Neural progenitor cell (in vitro differentiated cells): Measurements from ENCODE around the gene FADS1.

Experiments used
- CTCF ChIP-seq: fragments of 200-600 bp; sonication (generic); IDR thresholded peaks from 2 replicates; pipeline ENCODE4 v1.5.1; 2017; ENCODE audit warnings: antibody characterized with exemption, mild to moderate bottlenecking
- EZH2 ChIP-seq: fragments of 200-600 bp; sonication (generic); IDR thresholded peaks from 2 replicates; pipeline ENCODE4 v1.6.1; 2017; ENCODE audit warnings: antibody characterized with exemption, mild to moderate bottlenecking, moderate library complexity

GRCh38 chr11:61773809-61774208 lies 43.0 kb downstream of the FADS1 start:
- no peak for TF ChIP-seq CTCF
- TF ChIP-seq EZH2, result no peak
